NCI-H510A (cell line): ENCODE results near the gene UBASH3B.
"Not testable (repeated sequence)": the region's sequence is repeated elsewhere in the genome, so short reads cannot be mapped to it uniquely, and the experiment has no call there.

Source experiments
- DNase-seq: peaks from one replicate; lab custom pipeline; 2025; lab: John Stamatoyannopoulos, UW

UBASH3B gene

GRCh38 chr11:122813894-122814270 is 158.4 kb downstream of the UBASH3B start:
- DNase-seq = no peak

DNA sequence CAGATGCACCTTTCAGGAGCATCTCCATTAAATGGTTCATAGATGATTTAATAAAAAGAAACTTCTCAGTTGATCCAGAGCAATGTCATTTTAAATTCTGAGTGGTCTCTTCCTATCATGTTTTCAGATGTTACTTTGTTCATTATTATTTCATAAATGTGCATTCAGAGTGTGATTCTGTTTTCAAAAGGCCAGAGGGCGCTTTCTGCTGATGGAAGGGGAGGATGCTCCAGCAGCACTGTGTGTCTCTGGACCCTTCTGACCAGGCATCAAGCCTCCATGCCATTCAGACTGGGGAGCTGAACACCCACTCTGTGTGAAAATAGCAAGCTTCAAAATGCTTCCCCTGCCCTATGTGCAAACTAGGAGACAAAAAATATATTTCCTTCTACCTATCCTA is 158.9 kb downstream of the UBASH3B start:
- DNase-seq = no peak

DNA sequence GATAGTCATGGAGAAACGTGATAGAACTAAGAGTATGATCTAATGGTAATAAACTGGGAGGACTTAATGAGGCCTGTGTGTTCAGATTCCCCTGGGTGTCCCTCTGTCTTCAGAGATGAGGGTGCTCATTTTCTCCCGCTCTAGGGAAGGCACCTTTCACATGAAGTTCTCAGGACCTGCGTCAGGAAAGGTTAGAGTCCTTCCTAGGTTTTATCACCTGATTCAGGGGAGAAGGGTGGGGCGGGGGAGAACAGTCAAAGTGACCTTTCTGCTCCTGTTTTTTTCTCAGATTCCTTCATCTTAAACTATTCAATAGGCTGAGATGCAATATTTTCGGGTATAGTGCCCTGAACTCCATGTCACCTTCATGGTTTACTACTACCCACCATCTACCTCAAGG is 160.4 kb downstream of the UBASH3B start:
- no peak for DNase-seq

DNA sequence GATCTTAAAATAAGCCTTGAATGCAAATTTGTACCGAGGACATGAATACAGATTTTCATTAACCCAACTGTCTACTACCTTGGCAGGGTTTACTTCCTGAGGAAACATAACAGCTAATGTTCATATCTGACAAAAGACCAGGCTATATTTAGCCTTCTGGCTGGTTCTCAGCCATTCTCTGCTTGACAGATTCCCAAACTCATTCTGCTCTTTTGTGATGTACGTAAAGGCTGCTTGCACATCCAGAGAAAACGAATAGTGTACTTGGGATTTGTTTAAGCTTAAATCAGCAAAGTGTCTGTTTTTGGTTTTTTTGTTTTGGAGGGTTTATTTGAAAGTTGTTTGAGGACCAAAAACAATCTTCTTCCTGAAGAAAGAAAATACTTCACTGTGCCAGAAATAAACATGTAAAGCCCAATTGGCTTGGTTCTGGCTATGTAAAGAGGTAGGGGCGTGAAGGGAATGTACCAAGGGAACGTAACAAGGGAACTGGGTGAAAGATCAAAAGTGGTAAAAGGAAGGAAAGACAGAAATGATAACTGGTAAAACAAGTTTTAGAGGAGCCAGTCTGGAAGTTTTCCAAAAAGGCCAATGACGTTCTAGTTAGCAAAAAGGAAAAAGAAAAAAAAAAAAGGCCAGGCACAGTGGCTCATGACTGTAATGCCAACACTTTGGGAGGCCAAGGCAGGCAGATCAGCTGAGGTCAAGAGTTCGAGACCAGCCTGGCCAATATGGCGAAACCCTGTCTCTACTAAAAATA is 161.4 kb downstream of the UBASH3B start:
- DNase-seq = no peak

- DNase-seq = no peak
These were observed 164.6 kb downstream of the UBASH3B start for GRCh38 chr11:122820158-122820557.

- no peak for DNase-seq
These were observed 165.6 kb downstream of the UBASH3B start for GRCh38 chr11:122821169-122821568.

DNA sequence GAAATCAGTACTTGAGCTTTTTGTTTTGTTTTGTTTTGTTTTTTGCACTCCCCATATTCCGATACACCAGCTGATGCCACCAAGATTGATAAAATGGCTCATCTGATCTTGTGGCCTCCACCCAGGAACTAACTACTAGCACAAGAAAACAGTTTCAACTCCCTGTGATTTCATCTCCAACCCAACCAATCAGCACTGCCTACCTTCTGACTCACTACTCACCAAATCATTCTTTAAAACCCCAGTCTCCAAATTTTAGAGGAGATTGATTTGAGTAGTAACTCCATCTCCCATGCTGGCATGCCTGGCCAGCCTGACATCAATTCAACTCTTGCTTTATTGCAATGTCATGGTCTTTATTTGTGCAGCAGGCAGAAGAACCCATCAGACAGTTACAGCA is 166.7 kb downstream of the UBASH3B start:
- DNase-seq = no peak

GRCh38 chr11:122823564-122823963 is 168.0 kb downstream of the UBASH3B start:
- no peak for DNase-seq

- not testable (repeated sequence) for DNase-seq
These were observed 173.8 kb downstream of the UBASH3B start for GRCh38 chr11:122829371-122829770.

DNA sequence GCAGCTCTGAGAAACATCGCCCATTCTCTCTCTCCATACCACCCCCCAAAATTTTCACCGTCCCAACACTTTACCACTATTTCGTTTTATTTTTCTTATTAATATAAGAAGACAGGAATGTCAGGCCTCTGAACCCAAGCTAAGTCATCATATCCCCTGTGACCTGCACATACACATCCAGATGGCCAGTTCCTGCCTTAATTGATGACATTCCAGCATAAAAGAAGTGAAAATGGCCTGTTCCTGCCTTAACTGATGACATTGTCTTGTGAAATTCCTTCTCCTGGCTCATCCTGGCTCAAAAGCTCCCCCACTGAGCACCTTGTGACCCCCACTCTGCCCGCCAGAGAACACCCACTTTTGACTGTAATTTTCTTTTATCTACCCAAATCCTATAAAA is 176.8 kb downstream of the UBASH3B start:
- not testable (repeated sequence) for DNase-seq

DNA sequence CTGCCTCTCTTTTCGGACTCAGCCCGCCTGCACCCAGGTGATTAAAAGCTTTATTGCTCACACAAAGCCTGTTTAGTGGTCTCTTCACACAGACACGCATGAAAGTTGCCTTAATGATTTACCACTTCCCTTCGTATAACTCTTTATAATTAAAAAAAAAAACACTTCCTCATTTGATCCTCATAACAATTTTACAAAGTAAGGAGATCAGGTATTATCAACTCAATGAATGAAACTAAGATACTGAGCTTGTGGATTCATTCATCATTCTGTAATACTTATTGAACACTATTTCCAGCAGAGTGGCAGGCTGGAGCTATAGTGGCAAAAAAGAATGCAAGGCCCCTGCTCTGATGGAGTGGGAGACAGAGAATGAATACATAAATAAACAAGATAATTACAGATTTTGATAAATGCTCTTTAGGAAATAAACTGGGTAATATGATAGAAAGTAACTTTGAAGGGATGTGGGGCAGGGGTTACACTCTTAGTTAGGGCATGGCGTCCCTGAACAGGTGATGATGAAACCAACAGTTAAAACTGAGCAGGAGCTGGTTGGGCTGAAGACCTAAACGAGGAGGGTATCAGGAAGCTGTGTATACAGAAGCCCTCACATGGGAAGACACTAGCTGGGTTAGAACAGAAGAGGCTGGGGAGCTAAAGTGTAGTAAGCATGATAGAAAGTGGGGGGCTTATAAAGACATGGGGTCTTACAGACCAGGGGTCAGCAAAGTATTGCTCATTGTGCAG is 177.4 kb downstream of the UBASH3B start:
- no peak for DNase-seq

GRCh38 chr11:122833846-122834464 is 178.4 kb downstream of the UBASH3B start:
- no peak for DNase-seq

- no peak for DNase-seq
These were observed 181.4 kb downstream of the UBASH3B start for GRCh38 chr11:122836916-122837315.

GRCh38 chr11:122837528-122838346 is 182.2 kb downstream of the UBASH3B start:
- DNase-seq = no peak

DNA sequence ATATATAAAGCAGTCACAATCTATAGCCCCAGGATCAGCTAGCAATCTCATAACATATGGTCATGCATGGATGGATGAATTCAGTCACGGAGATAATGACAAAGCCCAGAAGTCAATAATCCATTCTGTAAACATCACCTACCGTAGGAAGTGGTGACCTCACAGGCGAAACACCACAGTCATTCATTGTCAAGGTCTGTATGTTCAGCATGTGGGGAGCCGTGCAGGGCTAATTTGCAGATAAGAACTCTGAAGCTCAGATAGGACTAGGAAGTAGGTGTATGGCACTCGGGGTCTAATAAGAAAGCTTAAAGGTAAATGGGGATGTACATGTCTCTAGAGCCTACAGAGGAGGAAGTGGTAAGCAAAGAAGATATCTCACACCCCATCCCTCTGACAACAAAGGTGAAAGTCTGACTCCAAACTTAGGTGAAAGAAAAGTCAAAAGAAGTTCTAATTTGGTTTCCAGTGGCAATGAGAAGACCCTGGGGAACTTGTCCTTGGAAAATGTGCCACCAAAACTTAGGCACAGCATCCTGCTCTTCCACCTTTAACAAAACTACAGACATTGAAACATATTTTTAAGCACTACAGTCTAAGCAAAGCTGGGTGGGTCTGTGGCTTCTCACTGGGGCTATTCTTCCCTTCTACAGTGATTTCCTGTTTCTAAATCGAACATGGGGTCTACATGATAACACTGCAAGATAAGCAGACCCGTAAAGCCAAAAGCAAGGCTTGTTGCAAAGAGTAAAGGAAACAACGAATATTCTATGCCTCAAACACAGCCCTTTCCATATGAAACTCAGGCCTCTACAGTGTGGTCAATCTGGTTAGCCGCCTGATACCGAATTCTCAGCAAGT is 188.0 kb downstream of the UBASH3B start:
- no peak for DNase-seq

DNA sequence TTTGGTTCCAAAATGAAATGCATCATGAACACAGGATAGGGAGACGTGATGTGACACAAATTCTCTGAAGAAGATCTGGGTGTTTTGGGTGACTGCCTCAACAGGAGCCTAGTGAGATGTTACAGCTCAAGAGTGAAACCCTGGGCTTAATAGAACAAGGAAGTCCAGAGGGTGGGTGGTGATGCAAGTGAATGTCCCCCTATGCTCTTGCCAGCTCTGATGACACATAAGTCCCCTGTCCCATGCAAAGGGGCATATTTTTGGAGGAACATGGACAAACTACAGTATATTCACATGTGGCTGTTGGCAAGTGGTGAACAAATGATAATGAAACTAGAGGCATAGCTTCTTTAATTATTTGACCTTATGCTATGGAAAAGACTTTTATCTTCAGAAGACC is 191.9 kb downstream of the UBASH3B start:
- DNase-seq = no peak

GRCh38 chr11:122848186-122848585 is 192.7 kb downstream of the UBASH3B start:
- no peak for DNase-seq

GRCh38 chr11:122850076-122850631 is 194.6 kb downstream of the UBASH3B start:
- DNase-seq = no peak

GRCh38 chr11:122851366-122851966 is 195.9 kb downstream of the UBASH3B start:
- DNase-seq = no peak

GRCh38 chr11:122852074-122852795 is 196.7 kb downstream of the UBASH3B start:
- DNase-seq = no peak
